IPS-NIHi7 (cell line): ENCODE data around the gene UNC80.

Source experiments
- DNase-seq: peaks from one replicate; pipeline ENCODE4 v3.0.0; 2012; ENCODE audit warnings: mixed read lengths; ENCODE audit errors: extremely low spot score

Gene UNC80

DNA sequence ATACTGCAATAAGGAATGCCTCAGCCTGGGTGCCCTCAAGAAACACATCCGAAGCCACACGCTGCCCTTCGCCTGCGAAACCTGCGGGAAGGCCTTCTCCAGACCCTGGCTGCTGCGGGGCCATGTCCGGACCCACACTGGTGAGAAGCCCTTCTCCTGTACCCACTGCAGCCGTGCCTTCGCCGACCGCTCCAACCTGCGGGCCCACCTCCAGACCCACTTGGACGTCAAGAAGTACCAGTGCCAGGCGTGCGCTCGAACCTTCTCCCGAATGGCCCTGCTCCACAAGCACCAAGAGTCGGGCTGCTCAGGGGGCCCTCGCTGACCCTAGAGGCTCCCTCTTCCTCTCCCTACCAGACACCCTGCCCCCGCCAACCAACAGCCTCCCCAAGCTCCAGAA is 37.6 kb downstream of the UNC80 start:
- no peak for DNase-seq

DNA sequence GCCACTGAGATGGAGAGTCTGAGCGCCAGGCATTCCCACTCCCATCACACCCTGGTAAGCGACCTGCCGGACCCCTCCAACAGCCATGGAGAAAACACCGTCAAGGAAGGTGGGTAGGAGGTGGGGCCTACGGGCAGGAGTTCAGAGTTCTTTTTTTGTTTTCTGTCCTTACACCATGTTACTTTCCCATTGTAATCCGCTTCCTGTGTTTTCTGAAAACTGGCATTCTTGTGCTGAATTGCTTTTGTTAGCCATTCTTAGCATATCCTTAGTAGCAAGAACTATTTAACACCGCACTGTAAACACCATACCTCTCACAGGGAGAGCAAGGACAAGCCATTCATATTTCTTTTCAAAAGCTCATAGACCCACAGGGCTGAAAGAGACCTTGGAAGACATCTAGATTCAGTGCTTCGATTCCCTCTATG is 46.2 kb downstream of the UNC80 start:
- DNase-seq: peak; percentile 60

DNA sequence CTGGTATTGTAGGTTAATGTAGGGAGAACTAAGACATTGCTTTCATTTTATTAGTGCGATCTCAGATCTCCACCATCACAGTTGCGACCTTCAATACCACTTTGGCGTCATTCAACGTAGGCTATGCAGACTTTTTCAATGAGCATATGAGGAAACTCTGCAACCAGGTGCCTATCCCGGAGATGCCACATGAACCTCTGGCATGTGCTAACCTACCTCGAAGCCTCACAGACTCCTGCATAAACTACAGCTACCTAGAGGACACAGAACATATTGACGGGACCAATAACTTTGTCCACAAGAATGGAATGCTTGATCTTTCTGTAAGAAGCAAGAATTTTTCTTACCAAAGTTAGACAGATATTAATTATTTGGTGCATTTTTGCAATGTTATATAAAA is 47.3 kb downstream of the UNC80 start:
- no peak for DNase-seq

DNA sequence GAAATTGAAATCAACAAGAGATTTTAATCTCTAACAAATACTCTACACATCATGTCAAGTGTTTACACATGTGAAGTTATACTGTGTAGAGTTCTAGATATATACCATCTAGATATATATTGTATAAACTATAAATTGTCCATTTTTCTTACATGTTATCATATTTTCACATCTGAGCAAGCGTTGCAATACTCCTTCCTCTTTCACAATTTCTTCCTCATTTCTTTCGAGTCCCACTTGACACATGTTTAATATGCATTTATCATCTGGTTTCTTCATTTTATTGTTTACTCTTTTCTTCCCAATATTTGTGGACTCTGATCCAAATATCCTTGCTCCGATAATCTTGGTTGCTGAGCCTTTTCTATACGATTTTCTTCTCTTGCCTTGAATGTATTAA is 50.2 kb downstream of the UNC80 start:
- DNase-seq: no peak

DNA sequence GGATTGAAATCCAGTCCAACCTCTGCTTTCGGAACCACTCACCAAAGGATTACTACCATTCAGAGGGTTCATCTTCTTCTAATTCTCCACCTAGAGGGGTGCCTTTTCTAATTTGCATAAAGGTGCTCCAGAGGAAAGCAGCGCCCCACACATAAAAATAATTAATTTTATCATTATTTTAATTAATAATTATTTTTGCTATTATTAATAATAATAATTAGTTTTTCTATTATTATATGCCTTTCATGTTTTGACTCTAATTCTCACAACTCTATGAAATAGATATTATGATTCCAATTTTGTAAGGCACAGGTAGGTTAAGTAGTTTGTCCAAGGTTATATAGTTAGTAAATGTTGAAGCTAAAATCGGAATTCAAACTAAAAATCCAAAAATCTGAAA is 51.9 kb downstream of the UNC80 start:
- no peak for DNase-seq

DNA sequence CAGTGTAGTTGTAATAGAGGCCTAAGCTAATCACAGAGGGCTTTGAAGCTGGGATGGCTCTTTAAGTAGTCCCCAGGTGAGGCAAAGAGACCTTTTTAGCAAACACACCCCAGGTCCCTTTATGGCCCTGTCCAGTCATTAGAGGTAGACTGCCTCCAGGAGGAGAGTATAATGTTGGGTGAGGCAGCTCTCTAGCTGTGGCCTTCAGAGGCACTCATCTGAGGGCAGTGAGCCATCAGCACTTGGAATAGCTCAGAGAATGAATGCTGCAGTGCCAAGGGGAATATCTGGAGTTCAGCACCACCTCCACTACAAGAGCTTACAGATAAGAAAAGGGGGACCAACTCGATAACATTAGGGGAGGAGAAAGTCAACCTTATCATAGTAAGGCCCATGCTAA is 52.8 kb downstream of the UNC80 start:
- no peak for DNase-seq

DNA sequence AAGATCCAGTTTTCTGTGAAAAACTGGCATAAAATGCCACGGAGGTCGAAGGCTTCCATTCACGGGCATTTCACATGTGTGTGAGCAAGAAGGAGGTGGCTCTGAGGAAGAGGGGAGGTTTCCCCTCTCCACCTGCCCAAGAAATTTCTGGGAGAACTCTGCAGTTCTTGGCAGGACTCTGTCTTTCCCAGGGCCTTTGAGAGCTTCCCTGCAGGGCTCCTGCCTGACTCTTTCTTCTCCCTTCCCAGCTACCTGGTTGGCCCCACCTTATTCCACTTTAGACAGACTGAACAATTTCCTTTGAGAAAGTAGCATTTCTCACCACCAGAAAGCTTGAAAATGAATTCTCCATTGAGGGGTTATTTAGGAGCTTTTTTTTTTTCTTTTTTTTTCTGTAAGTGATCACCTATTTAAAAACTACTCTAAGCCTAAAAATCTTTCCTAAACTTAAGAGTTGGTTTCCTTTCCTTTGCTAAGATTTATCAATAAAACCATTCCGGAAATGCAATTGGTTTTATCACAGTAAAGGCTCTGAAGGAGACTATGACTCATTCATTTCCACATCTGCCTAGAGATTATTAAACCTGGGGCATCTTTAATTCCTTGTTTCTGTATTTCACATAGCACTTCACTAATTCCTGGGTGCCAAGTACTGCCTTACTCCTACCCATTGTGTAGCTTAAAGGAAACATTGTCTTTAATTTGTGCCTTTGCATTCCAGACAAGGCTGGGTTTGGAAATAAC is 59.3 kb downstream of the UNC80 start:
- no peak for DNase-seq

DNA sequence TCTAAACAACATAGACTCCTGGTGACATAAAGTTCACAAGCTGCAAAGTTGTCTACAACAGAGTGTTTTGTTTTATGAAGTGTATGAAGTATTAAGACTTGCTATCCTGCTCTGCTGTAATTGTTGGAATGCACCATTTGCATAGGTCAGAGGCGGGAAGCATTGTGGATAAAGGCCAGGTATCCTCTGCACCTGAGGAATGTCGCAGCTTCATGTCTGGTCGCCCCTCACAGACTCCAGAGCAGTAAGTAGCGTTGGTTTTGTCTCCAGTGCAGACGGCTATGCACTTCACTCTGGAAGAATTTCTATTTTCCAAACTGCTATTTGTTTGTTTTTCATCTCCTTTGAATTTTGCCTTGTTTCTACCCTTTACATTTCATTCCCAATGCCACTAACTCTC is 63.1 kb downstream of the UNC80 start:
- DNase-seq: peak; percentile 22

DNA sequence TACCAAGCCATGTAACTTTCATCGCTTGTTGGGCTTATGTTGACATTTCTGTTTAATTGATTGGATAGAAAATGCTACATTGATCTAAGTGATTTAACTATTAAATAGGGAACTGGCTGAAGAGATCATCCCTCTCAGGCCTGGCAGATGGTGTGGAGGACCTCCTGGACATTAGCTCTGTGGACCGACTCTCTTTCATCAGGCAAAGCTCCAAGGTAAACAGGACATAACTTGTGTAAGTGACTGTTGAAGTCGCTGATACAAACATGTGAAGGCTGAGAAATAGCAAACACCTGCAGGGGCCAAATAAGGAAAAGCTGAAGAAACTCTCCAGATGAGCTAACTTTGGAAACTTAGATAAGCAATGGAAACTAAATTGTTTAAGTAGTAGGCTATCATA is 68.8 kb downstream of the UNC80 start:
- no peak for DNase-seq

DNA sequence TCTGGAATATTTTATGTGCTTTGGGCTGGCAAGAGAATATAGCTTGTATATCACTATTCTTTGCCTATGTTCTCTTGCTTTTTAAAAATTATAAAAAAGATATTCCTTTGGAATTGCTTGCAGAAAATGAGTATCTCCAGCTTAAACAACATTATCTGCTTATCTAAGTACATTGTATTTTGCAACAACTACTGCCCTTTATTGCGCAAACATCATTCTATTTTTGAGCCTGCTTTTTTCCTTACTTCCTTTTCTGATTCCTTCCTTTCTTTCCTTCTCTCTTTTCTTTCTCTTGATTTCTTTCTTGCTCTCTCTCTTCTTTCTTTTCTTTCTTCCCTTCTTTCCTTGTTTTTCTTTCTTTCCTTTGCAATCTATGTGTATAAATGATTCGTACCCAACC is 74.0 kb downstream of the UNC80 start:
- DNase-seq: no peak

DNA sequence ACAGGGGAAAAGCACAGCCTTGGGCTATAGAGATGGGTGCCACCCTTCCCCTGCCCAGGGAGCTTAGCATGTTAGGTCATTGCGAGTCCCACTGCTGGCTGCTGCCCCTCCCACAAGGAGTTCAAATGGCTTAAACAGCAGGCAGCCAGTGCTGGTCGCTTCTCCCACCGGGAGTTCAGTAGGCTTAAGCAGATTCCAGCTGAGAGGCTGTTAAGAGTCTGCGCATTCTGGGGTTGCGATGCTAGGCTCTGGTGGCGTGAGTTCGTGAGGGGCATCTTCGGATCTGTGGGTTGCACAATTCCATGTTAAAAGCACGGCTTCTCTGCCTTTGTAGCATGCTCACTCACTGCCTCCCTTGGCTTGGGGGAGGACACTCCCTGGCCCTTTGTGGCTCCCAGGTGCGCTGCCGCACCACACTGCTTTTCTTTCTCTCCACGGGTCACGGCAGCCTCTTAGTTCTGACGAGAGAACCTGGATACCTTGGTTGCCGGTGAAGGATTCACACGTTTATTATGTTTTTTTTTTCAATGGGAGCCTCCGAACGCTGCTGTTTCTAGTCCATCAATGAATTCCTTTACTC is 93.2 kb downstream of the UNC80 start:
- peak; percentile 22 for DNase-seq

DNA sequence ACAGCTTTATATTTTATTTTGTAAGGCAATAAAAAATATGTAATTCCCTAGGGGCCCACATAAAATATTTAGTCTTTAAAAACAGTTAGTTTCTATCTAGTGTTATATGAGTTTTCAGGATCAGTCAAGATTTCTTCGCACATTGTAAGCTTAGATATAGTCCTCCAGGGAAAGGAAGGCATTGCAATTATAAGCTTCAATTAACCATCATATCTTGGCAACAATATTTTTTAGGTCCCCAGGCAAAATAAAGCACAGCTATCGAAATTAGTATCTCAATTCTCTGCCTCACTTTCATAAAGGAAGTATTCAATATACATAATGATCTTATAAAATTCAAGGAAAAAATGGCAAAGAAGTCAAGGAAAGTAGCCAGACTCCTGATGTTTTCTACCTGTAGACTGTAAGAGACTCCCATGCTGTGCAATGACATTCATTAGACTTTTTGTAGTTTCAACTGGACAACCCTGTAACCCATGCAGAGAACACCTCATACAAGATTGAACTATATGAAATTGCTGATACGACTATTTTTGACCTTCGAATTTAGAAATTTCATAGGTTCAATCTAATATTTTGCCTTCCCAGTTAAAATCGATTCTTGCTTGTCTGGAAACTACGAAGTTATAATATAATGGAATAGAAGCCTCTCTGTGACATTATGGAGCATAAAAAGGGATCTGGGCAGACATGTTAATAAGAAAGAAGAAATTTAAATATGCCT is 96.8 kb downstream of the UNC80 start:
- DNase-seq: no peak

DNA sequence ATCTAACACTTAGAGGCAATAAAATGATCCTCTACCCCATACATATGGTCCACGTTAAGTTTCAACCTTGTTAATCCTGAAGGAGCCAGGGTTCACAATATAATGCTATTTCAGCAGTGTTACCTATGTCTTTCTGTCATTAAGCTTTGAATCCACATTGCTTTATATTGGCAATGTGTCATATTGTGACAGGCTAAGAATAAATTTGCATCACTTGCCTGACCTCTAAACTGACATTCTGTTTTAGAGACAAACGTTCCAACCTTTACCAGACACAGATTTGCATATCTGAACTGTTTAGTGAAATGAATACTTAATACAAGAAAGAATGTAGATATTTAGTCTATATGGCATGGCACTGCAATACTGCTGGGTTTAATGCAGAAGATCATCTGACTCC is 98.4 kb downstream of the UNC80 start:
- no peak for DNase-seq

DNA sequence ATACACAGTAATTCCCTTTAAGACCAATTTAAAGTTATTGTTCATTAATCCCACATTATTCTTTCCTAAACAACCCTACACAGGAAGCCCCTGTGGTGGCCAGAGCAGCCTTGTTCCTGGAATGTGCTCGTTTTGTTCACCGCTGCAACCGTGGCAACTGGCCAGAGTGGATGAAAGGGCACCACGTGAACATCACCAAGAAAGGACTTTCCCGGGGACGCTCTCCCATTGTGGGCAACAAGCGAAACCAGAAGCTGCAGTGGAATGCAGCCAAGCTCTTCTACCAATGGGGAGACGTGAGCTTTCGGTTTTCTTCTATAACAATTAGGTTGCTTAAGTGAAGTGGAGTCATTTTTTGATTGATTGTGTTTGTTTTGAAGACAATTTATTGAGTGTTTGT is 101.0 kb downstream of the UNC80 start:
- peak; percentile 44 for DNase-seq

DNA sequence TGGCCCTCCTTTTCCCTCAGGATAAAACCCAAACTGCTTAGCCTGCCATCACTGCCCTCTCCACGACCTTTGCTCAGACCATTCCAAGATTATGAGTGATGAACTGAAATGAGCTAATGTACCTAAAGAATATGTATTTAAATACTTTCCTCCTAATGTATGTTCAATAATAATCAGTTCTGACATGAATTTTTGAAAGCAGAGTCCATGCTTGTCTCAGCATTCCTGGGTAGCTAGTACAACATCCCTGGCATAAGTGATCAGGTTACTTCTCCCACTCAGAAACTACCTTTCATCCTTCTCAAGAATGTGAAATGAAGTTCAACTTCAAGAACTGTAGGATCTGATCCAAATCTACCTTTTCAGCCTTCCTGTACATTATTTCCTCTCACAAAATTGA is 103.6 kb downstream of the UNC80 start:
- no peak for DNase-seq

DNA sequence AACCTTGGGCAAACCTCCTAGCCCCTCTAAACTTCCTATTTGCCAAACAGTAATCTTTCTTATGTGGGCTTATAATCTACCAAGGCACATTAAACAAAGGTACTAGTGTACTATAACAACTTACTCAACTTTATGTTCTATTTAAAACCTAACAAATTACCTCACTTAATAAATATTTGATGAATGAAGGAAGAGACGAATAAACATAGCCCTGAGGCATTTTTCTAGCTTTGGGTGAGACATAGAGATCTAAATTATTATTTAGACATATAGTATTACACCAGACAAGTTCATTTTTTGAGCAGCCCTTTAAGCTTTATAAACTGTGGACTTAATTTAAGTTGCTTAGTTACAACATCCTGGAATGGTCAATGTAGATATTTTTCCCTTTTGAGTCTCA is 104.6 kb downstream of the UNC80 start:
- DNase-seq: no peak

DNA sequence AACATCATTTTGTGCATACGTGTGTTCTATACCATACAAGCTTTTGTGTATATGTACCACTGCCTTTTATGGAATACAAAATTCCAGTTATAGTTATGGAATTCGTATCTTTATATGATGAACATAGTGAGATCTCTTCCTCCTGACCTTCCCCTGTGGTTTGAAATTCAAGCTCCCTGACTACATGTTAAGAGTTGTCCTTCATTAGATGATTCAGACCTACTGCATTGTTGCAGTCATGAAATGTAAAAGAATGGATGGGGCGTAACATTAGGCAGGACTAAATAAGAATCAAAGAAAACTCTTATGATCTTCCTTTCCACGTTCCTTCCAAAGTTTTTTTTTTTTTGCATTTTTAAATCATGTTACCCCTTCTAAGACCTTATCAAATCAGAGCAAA is 107.1 kb downstream of the UNC80 start:
- no peak for DNase-seq

DNA sequence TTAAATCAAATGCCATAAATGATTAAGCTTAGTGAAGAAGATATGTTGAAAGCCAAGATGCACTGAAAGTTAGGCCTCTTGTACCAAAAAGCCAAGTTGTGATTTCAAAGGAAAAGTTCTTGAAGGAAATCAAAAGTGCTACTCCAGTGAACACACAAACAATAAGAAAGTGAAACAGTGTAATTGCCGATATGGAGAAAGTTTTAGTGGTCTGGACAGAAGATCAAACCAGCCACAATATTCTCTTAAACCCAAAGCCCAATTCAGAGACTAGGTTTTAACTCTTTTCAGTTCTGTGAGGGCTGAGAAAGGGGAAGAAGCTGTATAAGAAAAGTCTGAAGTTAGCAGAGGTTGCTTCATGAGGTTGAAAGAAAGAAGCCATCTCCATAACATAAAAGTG is 129.0 kb downstream of the UNC80 start:
- no peak for DNase-seq

DNA sequence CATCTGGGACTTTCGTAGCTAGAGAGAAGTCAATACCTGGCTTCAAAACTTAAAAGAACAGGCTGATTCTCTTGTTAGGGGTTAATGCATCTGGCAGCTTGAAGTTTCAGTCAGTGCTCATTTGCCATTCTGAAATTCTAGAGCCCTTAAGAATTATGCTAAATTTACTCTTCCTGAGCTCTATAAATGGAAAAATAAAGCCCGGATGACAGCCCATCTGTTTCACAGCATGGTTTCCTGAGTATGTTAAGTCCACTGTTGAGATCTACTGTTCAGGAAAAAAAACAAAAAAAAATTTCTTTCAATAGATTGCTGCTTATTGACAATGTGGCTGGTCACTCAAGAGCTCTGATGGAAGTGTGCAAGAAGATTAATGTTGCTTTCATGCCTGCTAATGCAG is 129.5 kb downstream of the UNC80 start:
- DNase-seq: no peak

DNA sequence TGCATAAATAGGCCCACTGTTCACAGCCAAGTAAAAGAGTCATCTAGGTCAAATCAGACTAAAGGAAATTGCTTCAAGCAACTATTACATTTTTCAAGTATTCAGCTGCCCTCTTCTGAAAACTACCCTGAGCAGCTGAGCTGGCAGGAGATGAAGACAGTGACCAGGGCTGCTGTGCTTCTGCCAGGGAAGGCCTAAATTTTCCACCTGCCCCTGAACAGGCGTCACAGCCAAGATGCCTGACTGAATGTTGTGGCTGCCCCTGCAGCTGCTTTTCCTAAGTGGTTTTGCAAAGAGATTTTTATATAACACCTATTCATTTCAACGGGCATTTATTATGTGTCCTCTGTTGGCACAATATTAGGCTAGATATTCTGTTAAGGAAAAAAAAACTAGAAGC is 134.1 kb downstream of the UNC80 start:
- DNase-seq: no peak

DNA sequence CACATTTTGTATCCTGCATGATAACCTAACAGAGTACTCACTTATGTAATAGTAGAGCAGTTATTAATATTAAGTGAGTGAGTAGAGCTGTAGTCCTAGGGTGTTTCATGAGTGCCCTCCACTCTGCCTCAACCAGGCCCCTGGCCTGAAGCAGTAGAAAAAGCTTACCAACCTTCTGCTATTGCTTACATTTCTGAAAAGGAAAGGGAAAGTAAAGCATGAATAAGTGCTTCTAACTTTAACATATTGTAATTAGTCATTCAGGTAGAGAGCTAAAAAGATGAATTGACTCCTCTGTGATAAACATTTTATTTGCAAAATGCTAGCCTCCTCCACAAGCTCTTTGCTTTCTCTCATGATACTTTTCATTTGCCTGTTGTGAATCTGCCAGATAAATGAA is 136.1 kb downstream of the UNC80 start:
- DNase-seq: no peak

DNA sequence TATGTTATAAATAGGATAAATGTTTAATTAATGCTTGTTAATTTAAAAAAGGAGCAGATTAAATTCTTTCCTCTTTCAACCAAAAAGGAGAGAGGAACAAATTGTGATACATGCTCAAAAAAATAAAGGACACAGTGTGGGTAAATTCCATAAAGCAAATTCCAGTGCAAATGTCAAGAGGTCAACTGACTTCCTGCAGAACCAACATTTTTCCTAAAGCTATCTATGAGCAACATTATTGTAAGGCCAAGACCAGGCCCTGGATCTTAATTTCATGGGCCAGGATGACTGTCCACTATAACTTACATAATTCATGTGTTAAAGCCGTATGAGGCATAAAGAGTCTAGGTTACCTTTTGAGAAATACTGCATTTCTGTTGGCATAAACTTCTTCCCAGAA is 136.9 kb downstream of the UNC80 start:
- DNase-seq: no peak

DNA sequence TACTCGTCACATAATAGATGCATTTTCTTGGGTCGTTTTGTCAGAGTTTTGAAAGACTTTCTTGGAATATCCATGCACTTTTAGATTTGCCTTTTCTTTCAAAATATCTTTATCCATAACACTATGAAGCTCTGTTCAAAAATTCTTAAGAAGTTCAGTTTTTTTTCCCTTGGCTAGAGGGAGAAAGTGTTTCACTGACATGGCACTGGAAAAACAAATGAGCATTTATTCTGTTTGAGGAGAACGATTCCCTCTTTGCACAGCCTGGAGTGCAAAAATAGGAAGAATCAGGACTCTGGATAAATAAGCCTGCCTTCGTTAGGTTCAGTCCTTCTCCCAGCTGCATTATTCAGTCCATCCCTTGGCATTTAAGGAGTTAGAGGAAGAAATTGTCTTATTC is 139.9 kb downstream of the UNC80 start:
- no peak for DNase-seq
